SU-DHL-6 (cell line): Measurements from ENCODE around the gene HARBI1.

Experiments used
- EZH2phosphoT487 ChIP-seq: fragments of 200-600 bp; sonication (generic), shearing (Covaris generic); conservative IDR thresholded peaks from 2 replicates; pipeline ENCODE4 v1.6.1; 2018; ENCODE audit warnings: mild to moderate bottlenecking, antibody characterized with exemption, low read length, moderate library complexity, mixed read lengths
- TF ChIP-seq, protein P1 (sequence below): fragments of 200-600 bp; sonication (generic); IDR thresholded peaks from one replicate; pipeline ENCODE4 v1.5.1; 2017; ENCODE audit warnings: antibody characterized with exemption, mild to moderate bottlenecking, low read length, moderate library complexity; ENCODE audit not compliant: insufficient read depth, poor library complexity, severe bottlenecking

DNA sequence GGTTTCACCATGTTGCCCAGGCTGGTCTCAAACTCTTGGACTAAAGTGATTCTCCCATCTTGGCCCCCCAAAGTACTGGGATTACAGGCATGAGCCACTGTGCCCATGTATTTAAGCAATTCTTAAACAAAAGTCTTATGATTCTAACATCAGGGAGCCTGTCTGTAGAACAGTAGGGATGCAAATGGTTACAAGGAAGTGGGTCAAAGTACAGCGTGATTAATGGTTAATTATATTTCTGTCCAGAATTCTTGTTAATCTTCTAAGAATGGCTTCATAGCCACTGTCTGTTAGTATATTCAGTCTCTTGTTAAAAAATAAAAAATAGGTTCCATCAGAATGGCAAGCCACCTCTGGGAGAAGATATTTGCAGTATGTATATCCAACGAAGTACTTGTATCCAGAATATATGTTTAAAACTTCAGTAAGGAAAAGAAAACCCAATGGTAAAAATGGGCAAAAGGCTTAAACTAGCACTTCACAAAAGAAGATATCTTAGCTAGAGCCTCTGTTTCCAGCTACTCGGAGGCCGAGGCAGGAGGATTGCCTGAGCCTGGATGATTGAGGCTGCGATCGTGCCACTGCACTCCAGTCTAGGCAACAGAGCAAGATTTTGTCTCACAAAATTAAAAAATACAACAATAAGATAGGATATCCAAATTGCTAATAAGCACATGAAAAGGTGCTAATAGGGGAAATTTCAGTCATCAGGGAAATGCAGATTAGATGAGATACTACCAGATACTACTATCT, 23.2 kb upstream of the HARBI1 start:
- TF ChIP-seq, protein P1, sequence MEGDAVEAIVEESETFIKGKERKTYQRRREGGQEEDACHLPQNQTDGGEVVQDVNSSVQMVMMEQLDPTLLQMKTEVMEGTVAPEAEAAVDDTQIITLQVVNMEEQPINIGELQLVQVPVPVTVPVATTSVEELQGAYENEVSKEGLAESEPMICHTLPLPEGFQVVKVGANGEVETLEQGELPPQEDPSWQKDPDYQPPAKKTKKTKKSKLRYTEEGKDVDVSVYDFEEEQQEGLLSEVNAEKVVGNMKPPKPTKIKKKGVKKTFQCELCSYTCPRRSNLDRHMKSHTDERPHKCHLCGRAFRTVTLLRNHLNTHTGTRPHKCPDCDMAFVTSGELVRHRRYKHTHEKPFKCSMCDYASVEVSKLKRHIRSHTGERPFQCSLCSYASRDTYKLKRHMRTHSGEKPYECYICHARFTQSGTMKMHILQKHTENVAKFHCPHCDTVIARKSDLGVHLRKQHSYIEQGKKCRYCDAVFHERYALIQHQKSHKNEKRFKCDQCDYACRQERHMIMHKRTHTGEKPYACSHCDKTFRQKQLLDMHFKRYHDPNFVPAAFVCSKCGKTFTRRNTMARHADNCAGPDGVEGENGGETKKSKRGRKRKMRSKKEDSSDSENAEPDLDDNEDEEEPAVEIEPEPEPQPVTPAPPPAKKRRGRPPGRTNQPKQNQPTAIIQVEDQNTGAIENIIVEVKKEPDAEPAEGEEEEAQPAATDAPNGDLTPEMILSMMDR: no peak
- TF ChIP-seq EZH2phosphoT487: no peak
